ENCODE data around the gene DPY19L3.
A peak's percentile ranks its signal among the peaks of the same experiment; 100 is the strongest.

DPY19L3 gene

GRCh38 chr19:32397671-32398101, 7.9 kb upstream of the DPY19L3 start:
- DNase-seq (ENCODE audit: low spot score) = no peak
- TF ChIP-seq, protein P1, sequence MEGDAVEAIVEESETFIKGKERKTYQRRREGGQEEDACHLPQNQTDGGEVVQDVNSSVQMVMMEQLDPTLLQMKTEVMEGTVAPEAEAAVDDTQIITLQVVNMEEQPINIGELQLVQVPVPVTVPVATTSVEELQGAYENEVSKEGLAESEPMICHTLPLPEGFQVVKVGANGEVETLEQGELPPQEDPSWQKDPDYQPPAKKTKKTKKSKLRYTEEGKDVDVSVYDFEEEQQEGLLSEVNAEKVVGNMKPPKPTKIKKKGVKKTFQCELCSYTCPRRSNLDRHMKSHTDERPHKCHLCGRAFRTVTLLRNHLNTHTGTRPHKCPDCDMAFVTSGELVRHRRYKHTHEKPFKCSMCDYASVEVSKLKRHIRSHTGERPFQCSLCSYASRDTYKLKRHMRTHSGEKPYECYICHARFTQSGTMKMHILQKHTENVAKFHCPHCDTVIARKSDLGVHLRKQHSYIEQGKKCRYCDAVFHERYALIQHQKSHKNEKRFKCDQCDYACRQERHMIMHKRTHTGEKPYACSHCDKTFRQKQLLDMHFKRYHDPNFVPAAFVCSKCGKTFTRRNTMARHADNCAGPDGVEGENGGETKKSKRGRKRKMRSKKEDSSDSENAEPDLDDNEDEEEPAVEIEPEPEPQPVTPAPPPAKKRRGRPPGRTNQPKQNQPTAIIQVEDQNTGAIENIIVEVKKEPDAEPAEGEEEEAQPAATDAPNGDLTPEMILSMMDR (IDR thresholded peaks at IDR 0.05) = no peak
- no peak overlapping the region for H3K27ac ChIP-seq
- H3K4me3 ChIP-seq = no peak overlapping the region

- TF ChIP-seq, protein P1 (IDR thresholded peaks at IDR 0.05) = no peak
- DNase-seq (ENCODE audit: low spot score) = no peak
- no peak overlapping the region for H3K27ac ChIP-seq
- H3K4me3 ChIP-seq = no peak overlapping the region
These were observed 3.6 kb upstream of the DPY19L3 start for GRCh38 chr19:32401992-32402391.

GRCh38 chr19:32403291-32403995, 2.1 kb upstream of the DPY19L3 start:
- H3K27ac ChIP-seq = no peak overlapping the region
- no peak overlapping the region for H3K4me3 ChIP-seq
- TF ChIP-seq, protein P1 (IDR thresholded peaks at IDR 0.05) = no peak
- DNase-seq (ENCODE audit: low spot score) = no peak

DNA sequence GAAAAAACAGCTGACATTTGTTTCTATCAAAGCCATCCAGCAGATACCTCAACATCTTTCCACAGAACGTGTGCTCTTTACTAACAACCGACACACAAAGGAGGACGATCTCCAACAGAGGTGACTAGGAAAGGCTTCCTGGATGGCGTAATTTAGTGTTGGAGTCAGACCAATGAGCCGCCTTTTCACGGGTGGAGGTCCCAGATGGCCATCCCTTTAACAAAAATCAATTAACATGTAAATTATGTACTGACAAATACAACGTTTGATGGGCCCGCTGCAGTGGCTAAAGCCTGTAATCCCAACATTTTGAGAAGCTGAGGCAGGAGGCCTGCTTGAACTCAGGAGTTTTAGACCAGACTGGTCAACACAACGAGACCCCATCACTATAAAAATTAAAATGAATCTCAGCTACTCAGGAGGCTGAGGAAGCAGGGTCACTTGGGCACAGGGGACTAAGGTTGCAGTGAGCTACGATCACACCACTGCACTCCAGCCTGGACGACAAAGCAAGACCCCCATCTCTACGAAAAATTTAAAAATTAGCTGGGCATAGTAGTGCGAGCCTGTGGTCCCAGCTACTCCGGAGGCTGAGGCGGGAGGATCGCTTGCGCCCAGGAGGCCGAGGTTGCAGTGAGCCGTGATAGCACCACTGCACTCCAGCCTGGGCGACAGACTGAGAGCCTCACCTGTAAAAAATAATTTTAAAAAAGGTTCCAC, 1.2 kb upstream of the DPY19L3 start:
- peak overlapping the region; percentile 97 for H3K4me3 ChIP-seq
- no peak for DNase-seq (ENCODE audit: low spot score)
- H3K27ac ChIP-seq = peak overlapping the region; percentile 99 to 100
- TF ChIP-seq, protein P1 (IDR thresholded peaks at IDR 0.05) = no peak

DNA sequence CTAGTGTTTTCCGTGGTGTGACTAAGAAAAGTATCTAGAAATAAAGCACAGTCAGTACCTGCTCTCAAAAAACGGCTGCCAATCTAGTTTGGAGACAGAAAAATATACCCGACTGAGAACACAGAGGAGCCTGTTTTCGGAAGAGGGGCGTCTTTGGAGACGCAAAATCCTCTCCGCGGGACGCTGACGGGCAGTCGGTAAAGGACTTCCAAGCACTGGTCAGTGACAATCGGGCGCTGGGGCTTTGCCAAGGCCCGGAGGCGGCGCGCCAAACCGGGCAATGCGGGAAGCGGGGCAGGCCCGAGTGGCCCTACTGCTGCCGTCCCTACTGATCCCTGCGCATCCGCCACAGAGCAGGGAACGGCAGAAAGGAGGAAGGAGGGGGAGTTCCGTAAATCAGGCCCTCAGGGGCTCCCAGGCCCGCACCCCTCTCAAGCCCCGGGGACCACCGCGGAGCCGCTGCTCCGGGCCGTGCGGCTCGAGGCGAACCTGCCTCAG, 588 bp upstream of the DPY19L3 start:
- TF ChIP-seq, protein P1 (IDR thresholded peaks at IDR 0.05) = no peak
- peak overlapping the region; percentile 99 to 100 for H3K27ac ChIP-seq
- peak overlapping the region; percentile 97 for H3K4me3 ChIP-seq
- DNase-seq (ENCODE audit: low spot score) = peak; percentile 86

GRCh38 chr19:32406161-32407003, 812 bp downstream of the DPY19L3 start:
- peak overlapping the region; percentile 99 to 100 for H3K27ac ChIP-seq
- TF ChIP-seq, protein P1 (IDR thresholded peaks at IDR 0.05) = no peak
- no peak for DNase-seq (ENCODE audit: low spot score)
- H3K4me3 ChIP-seq = peak overlapping the region; percentile 97

Measured in coronary artery (tissue), 2 donors.